Activated gamma-delta T cell treated with anti-CD3 and anti-CD28 coated beads, Interleukin-2, amount 50 U/mL, for 16 hours (primary cell): ENCODE results near the gene SNTA1.
"Not testable (repeated sequence)": the region's sequence is repeated elsewhere in the genome, so short reads cannot be mapped to it uniquely, and the experiment has no call there.

ENCODE experiments used
- DNase-seq: peaks from one replicate; pipeline ENCODE4 v3.0.0-alpha.2; 2020; ENCODE audit warnings: low read depth

The SNTA1 gene

DNA sequence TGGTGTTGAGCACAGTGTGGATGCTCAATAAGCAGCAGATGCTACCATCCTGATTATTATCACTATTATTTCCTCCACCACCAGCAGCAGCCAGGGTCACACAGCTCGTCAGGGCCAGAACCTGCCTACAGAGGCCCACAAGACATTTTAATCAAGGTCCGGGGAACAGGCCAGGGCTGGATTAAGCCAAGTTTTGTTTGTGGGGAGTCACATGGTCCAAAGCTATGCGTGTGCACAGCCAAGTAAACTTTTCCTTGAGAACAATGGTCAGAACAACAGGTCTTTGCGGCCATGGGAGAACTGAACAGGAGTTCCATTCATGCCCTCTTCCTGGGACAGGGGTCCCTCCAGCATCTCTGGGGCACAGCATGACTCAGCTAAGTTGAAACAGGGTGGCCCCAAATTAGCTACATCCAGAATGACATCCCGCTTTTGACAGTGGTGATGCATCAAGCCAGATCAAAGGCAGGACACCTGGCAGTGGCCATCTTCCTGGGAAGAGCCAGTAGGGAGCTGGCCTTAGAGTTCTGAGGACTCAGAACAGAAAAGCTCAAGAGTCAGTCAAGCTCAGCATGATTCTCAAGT is 11.7 kb downstream of the SNTA1 start:
- DNase-seq: no peak

DNA sequence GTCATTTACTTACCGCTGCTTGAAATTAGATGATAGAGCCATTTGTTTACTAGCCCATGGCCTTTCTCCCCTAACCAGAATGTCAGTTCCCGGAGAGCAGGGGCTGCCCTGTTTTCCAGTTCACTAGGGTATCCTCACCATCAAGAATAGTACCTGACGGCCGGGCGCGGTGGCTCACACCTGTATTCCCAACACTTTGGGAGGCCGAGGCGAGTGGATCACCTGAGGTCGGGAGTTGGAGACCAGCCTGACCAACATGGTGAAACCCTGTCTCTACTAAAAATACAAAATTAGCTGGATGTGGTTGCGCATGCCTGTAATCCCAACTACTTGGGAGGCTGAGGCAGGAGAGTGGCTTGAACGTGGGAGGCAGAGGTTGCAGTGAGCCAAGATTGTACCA is 19.7 kb downstream of the SNTA1 start:
- DNase-seq: not testable (repeated sequence)

DNA sequence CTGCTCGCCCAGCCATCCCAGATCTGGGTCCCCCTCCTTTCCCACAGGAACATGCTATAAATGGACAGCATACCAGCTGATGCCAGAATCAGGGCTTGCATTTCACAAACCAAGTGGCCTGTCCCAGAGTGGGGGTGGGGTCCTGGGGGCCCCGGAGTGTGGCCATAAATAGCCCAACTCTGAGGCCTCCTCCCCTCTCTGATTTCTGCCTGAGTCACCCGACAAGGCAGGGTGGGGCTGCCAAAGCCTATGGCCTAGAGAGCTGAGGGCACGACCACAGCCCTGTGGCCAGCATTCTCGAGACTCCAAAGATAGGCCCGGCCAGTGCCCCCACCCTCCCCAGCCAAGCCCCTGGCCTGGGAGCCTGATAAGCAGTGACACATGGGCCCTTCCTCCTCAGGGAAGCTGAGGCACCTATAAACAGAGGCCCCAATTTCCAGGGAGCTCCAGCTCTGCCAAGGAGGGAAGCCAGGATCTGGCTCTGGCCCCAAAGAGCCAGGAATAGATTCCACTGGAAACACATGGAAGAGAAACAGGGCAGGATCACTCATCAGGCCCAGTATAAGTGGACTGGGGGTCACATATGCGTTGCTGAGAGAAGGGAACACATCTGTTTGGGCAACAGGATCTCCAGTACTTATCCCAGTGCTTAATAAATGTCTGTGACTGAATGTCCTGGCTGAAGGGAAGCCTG is 20.3 kb downstream of the SNTA1 start:
- no peak for DNase-seq

DNA sequence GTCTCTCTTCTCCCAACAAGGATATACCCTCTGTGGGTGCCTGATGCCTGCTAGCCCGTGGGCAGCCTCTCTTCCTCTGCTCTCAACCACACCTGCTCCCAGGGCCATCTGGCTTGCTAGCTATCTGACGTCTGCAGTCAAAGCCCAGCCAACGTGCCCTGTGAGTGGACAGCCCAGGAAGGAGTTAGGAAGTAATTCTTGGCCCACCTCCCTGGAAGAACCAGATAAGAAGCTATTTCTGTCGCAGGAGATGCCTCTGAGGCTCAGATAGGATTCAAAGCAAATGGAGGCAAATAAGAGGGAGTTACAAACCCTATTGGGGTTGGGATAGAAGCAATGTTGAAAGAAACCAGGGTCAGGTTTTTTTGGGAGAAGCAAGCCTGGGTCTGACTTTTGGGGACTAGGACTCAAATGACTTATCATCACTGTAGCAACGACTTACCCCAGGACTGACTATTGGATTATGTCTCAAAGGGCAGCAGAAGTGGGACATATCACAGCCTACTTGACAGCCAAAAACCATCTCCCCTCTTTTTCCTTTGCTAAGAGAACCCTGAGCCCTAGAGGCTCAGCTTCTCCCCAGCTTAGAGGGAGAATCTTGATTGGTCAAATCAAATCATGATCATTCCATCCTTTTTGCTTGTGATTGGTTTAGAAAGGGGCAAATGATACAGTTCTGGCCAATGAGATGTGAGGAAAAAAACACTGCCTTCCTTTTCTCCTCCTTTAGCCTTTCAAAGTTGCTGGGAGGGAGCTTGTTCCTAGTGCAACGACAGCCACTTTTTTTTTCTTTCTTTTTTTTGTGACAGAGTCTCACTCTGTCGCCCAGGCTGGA is 24.2 kb downstream of the SNTA1 start:
- DNase-seq: no peak

DNA sequence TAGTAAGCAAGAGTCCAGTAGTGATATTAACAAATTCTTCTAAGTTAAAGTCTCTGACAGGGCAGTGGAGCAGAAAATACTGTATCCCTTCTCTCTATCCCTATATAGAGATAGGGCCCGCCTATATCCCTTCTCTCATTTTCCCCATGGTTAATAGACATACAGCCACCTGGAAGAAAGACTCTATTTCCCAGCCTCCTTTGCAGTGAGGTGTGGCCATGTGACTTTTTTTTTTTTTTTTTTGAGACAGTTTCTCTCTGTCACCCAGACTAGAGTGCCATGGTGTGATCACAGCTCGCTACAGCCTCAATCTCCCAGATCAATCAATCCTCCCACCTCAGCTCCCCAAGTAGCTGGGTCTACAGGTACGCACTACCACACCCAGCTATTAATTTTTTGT is 25.5 kb downstream of the SNTA1 start:
- no peak for DNase-seq

DNA sequence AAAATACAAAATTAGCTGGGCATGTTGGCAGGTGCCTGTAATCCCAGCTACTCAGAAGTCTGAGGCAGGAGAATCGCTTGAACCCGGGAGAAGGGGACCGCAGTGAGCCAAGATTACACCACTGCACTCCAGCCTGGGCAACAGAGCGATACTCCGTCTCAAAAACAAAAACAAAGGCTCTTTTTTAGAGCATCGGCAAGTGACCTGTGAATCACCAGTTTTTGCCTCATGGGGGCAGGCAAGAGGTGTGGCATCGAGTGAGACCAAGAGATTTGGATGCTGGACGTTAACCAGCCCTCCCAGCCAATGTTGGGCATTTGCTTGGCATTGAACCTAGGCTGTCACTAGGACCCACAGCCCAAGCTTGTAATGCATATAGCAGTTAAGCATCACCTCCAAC is 27.6 kb downstream of the SNTA1 start:
- DNase-seq: no peak

DNA sequence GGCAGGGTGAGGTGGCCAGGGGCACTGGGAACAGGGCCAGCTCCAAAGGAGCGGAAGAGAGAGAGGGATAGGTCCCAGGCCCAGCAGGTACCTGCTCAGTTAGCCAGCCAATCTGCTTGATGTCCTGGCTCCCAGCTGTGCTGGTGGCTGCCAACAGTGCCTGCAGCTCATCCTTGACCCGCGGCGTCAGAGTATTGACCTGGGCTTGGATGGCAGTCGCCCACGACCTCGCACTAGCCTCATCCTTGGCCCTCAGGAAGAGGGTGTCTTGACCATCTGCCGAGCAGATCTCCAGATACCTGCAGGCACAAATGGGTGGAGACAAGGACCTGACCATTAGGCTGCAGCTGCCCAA is 31.1 kb downstream of the SNTA1 start:
- no peak for DNase-seq

DNA sequence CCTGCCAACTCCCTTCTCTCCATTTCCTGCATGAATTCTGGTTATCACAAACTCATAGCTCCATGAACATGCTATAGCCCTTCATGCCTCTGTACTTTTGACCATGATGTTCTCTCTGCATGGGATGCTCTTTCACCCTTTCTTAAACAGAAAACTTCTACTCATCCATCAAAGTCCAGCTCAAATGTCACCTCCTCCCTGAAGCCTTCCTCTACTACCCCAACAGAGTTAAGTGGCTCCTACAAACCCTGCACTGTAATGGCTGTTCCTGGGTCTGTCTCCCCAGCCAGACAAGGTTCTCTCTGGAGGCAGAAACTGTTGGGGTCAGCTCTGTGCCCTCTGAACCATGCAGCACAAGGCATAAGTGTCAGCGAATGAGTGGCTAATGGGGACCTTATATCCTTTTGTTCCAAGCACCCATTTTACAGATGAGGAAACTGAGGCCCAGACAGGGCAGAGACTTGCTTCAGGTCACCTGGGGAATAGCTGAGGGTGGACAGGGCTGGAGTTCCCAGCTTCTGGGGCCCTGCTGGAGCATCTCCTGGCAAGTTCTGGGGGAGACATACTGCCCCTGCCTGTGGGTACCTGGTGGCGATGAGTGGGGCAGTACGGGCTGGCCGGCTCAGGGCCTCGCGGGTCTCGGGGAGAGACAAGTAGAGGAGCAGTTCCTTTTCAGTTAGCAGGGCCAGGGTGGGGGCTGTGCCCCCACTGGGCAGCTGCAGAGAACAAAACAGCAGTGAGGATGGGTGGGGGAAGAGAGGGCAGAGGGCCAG is 31.7 kb downstream of the SNTA1 start:
- no peak for DNase-seq

DNA sequence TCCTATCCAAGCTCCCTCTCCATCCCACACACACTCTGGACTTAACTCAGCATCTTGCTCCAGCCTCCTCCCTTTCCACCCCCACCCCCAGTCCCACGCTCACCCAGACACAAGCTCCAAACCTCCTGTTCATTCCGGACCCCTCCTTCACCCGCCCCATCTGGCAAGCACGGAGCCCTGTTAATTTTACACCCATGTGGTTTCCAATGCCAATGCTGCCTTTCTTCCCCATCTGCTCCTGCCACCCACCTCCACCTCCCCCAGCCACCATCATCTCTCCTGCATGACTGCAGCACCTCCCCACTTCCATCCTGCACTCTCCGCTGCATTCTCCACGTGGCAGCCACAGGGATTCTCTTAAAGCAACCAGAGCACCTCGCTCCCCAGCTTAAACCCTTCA is 32.3 kb downstream of the SNTA1 start:
- no peak for DNase-seq

DNA sequence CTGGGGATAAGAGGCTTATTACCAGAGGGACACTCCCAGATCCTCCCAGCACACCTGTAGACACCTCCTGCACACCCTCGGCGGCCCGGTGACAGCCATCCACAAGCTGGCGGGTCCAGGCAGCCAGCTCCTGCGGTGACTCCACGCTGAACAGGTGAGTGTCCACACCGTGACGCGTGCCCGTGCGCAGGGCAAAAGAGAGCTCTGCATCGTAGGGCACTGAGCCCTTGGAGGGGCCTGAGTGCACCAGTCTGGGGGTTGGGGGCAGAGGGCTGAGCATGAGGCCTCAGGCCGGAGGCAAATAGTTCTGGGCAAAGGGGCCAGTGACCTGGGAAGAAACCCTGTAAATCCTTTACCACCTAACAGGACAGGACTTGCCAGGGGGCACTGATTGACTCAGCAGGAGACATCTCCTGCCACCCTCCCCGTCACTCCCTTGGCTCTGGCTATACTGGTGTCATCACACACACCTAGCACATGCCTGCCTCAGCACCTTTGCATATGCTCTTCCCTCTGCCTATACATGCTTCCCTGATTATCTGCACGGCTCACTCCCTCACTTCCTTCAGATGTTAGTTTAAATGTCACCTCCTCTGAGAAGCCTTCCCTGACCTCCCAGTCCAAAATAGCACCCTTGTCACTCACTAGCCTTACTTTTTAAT is 33.4 kb downstream of the SNTA1 start:
- no peak for DNase-seq

DNA sequence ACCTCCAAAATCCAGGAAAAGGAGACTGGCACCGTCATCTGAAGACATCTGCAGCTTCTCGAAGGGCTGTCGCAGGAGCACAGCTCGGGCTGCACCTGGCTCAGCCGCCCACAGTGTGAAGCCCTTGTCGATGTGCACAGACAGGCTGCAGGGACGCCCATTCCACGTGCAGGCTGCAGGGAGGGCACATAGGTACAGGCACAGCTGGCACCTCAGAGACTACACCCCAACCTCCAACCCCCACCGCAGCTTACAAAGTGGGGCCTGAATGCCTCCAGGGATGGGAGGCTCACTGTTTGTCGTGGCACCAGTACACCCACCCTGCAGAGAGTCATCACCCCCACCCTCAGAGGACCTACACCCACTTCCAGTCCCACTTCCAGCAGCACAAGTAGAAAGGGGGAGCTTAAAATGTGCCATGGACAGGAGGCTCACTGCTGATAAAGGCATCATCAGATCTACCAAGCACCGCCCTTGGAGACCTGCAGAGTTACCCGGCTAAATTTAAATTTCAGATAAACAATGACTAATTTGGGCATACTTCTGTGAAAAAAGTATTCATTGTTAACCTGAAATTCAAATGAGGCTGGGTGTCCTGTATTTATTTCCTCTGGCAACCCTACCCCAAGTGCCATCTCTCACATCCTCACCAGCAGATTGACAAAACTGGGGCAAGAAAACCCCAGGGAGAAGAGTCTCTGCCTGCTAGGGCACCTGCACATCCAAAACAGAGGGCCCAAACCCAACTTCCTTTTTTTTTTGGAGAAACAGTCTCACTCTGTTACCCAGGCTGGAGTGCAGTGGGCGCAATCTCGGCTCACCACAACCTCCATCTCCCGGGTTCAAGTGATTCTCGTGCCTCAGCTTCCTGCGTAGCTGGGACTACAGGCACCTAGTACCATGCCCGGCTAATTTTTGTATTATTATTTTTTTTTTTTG is 34.6 kb downstream of the SNTA1 start:
- DNase-seq: no peak

DNA sequence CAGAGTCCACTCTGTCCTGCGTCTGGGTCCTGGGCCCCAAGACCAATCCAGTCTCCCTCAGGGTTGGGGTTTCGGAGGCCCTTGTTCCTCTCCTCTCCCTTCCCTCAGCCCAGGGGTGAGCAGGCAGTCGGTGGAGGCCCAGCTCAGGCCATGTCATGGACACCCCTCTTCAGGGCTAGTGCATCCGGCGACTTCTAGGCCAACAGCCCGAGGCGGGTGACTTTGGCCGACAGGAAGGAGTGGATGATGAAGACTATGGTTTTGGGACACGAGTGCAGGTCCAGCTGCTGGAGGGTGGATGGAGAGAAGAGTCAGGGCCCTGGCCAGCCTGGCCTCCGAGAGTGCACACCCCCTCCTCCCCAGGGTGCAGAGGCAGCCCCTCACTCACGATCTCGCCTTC is 35.2 kb downstream of the SNTA1 start:
- DNase-seq: no peak

DNA sequence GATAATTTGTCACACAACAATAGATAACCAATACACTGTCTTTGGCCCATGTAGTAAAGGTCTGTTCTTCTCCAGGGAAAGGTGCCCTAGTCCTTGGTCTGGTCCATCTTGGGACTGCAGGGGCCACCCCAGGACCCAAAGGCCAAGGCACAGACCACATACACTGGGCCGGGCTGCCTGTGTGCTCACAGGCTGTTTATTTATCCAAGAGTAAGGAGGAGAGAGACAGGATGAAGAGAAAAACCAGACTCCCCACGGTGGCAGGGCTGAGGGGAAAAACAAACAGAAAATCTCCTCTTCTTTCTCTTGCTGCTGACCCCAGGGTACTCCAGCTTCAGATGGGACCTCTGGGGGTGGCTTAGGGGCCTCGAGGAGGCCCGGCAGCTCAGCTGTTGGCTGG is 35.8 kb downstream of the SNTA1 start:
- DNase-seq: no peak

DNA sequence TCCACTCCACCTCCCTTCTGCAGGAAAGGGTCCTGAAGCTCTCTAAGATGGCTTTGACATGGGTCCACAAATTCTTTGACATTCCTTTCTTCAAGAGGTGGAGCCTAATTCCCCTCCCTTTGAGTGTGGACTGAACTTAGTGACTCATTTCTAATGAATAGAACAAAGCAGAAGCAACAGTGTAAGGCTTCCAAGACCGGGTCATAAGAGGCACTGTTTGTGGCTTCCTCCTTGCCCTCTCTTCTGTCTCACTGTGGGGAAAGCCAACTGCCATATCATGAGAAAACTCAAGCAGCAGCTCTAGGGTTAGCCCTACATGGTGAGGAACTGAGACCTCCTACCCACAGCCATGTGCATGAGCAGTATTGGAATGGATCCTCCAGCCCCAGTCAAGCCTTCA is 36.3 kb downstream of the SNTA1 start:
- DNase-seq: no peak

DNA sequence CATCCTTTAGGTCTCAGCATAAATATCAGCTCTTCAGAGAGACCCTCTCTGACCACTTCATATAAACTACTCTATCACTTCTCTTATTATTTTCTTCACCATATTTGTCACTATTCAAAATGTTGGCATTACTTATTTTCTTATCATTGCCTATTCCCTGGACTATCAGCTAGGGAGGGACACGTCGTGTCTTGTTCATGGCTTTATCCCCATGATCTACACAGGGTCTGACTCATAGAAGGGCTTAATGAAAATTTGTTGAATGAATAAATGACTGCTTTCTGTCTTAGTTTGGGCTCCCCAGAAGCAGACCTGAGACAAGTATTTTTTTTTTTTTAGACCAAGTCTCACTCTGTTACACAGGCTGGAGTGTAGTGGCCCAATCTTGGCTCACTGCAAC is 39.3 kb downstream of the SNTA1 start:
- no peak for DNase-seq

DNA sequence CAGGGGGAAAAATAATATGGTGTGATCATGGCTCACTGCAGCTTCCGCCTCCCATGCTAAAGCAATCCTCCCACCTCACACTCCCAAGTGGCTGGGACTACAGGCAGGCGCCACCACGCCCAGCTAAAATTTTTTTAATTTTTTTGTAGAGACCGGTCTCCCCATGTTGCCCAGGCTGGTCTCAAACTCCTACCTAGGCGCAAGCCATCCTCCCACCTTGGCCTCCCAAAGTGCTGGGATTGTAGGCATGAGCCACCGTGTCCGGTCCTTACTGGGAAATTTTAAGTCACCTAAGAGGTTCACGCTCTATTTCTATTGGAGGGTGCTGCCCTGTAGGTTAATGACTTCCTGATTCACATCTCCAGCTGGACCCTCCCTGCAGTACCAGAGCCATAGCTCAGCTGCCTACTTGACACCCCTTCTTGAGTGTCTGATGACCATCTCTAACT is 41.6 kb downstream of the SNTA1 start:
- DNase-seq: no peak

DNA sequence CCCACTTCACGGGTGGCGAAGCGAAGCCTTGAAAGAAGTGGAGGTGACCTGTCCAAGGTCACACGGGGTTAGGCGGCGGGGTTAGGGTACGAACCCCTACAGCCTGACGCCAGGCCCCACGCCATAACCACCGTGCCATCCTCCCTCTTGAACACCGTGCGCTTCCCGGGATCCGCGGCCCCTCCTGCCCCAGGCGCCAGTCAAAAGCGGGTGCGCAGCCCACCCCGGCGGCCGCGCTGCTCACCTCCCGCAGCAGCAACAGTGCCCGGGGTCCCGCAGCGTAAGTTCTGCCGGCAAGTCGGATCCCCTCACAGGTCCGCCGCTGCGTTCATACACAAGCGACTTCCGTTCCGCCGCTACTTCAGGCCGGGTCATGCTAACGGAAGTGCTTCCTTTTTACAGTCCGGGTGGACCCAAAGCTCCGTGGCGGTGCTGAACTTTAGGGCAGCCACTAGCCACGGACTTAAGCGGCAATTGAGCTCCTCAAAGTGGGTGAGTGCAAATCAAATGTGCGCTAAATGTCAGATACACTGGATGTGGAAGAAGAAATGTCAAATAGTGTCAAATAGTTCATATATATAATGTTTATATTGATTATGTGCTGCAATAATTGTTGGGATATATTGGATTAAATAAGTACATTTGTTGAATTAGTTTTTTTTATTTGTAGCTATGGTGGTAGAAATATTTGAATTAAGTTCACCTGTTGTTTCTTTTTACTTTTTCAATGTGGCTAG is 42.2 kb downstream of the SNTA1 start, which contains the start of gene CDK5RAP1:
Gene CDK5RAP1, minus strand, starts transcription at position 336 of the 737 bp plus-strand sequence. CDS start 4,455 bp downstream, outside the sequence.
- peak; percentile 77 for DNase-seq

DNA sequence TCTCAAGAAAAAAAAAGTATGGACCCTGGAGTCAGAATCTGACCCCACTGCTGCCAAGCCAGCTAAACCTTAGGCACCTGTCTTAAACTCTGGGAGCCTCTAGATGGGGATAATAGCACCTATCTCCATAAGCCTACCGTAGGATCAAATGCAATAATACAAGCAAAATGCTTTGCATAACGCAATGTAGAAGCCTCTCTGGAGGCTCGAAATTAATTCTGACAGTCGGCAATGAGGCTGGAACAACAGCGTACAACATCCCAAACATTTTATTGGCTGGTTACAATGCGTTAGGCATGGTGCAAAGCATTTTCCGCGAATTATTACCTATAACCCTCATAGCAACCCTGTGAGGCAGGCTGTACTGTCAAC is 42.8 kb downstream of the SNTA1 start:
- no peak for DNase-seq

DNA sequence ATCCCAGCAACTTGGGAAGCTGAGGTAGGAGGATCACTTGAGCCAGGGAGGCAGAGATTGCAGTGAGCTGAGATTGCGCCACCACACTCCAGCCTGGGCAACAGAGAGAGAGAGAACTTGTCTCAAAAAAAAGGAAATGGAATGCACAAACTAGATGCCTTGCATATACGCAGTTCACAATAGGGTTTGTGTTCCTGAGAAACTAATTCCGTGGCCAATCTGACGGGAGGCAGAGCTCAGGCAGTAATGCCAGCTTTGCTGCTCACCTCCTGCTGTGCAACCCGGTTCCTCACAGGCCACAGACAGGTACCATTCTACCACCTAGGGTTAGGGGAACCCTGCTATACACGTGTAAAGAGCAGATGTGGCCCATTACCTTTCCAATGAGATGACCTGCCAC is 43.6 kb downstream of the SNTA1 start:
- DNase-seq: no peak

DNA sequence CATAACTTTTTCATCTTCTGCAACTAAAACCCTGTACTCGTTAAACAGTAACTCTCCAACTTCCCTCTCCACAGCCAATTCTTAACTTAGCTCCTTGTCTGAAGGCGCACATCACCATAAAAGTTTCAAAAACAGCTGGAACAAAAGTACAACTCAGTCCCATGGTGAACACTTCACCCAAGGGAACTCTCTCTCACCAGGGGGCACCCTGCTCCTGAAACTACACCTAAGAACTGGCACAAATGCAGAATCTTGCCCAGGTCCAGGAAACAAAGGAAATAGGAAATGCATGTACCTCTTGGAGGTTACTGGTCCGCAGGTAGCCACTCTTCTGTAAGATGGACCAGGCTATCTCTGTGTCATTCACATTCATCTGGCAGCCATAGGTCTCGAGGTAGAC is 48.8 kb downstream of the SNTA1 start:
- DNase-seq: no peak
